GM23248 (cell line): Measurements from ENCODE around the gene COL23A1. TPM values are rescaled to one million over a fixed set of nuclear protein-coding genes. Genes with fewer than 3 reads are reported as not detected.

Experiments
- DNase-seq: peaks from one replicate; pipeline ENCODE4 v3.0.0-alpha.2; 2015
- H2AFZ ChIP-seq: fragments of 200-600 bp; sonication (generic); 2 replicates; pipeline ENCODE4 v1.6.1; 2016; ENCODE audit warnings: antibody characterized with exemption
- H3F3A ChIP-seq: fragments of 200-600 bp; sonication (generic); 2 replicates; pipeline ENCODE4 v1.6.1; 2016; ENCODE audit warnings: mild to moderate bottlenecking, antibody characterized with exemption, mixed run types; ENCODE audit not compliant: insufficient read depth
- H3K27ac ChIP-seq: fragments of 200-600 bp; sonication (generic); 2 replicates; pipeline ENCODE4 v1.5.1; 2016; ENCODE audit warnings: mild to moderate bottlenecking
- H3K27me3 ChIP-seq: fragments of 200-600 bp; sonication (generic); replicated peaks from 2 replicates; pipeline ENCODE4 v1.6.1; 2016; ENCODE audit warnings: mild to moderate bottlenecking; ENCODE audit not compliant: insufficient read depth
- H3K36me3 ChIP-seq: fragments of 200-600 bp; sonication (generic); 2 replicates; pipeline ENCODE4 v1.6.1; 2016; ENCODE audit warnings: low read depth, mild to moderate bottlenecking
- H3K4me1 ChIP-seq: fragments of 200-600 bp; sonication (generic); 2 replicates; pipeline ENCODE4 v1.6.1; 2016; ENCODE audit warnings: mild to moderate bottlenecking; ENCODE audit not compliant: insufficient read depth
- H3K4me2 ChIP-seq: fragments of 200-600 bp; sonication (generic); one replicate; pipeline ENCODE4 v1.6.1; 2016; ENCODE audit warnings: mild to moderate bottlenecking; ENCODE audit not compliant: unreplicated experiment
- H3K4me3 ChIP-seq: fragments of 200-600 bp; sonication (generic); 2 replicates; pipeline ENCODE4 v1.5.1; 2016; ENCODE audit warnings: mild to moderate bottlenecking
- H3K79me2 ChIP-seq: fragments of 200-600 bp; sonication (generic); 2 replicates; pipeline ENCODE4 v1.6.1; 2016; ENCODE audit warnings: mild to moderate bottlenecking; ENCODE audit not compliant: insufficient read depth
- H3K9ac ChIP-seq: fragments of 200-600 bp; sonication (generic); 2 replicates; pipeline ENCODE4 v1.6.1; 2016; ENCODE audit warnings: mild to moderate bottlenecking
- H3K9me2 ChIP-seq: fragments of 200-600 bp; sonication (generic); 2 replicates; pipeline ENCODE4 v1.6.1; 2016; ENCODE audit warnings: mixed run types, mild to moderate bottlenecking, moderate library complexity; ENCODE audit not compliant: insufficient read depth
- H3K9me3 ChIP-seq: fragments of 200-600 bp; sonication (generic); one replicate; pipeline ENCODE4 v1.6.1; 2017; ENCODE audit warnings: low read depth
- H4K20me1 ChIP-seq: fragments of 200-600 bp; sonication (generic); 2 replicates; pipeline ENCODE4 v1.6.0; 2016; ENCODE audit not compliant: insufficient read depth
- EZH2 ChIP-seq: fragments of 200-600 bp; sonication (generic); IDR thresholded peaks from 2 replicates; pipeline ENCODE4 v1.6.1; 2018; ENCODE audit warnings: antibody characterized with exemption, mild to moderate bottlenecking; ENCODE audit not compliant: insufficient read depth, poor library complexity, severe bottlenecking
- EZH2phosphoT487 ChIP-seq: fragments of 200-600 bp; sonication (generic); IDR thresholded peaks from 2 replicates; pipeline ENCODE4 v1.6.1; 2018; ENCODE audit warnings: antibody characterized with exemption, moderate library complexity, mild to moderate bottlenecking, low read depth; ENCODE audit not compliant: insufficient read depth
- WGBS, 2 experiments: methylation state at CpG; one replicate each; pipeline ENCODE4 v1.1.6; 2015 to 2017; ENCODE audit warnings: low lambda C conversion rate in 2 of 2, low coverage in 1 of 2; ENCODE audit errors: missing lambda C conversion rate in 2 of 2; 5-methylcytosine and 5-hydroxymethylcytosine counted together
- in situ Hi-C: fragments of 300-500 bp; cut with MboI; formaldehyde crosslinking; loops from 2 replicates; pipeline ENCODE4 v1.15.0; 2020
- polyA plus RNA-seq: library from polyadenylated mRNA; unstranded; fragments of >200 nt; fragmentation: Nextera tagmentation; extraction: Ambion mirVana; gene quantifications from 2 replicates; pipeline ENCODE4 v1.2.1, GENCODE V29; 2016
- total RNA-seq: library from RNA; depleted of rRNA; stranded (reverse); fragments of >200 nt; shearing (Covaris generic); gene quantifications from 2 replicates; pipeline ENCODE4 v1.2.3, GENCODE V29; 2014

The COL23A1 gene
- total and polyA plus RNA-seq, 2 experiments from 2014 or later = not detected

- Histone ChIP-seq H3K4me1 (no peaks in the 10 kb centered on the region), H3K36me3 (no peaks in the 10 kb centered on the region), H3K27ac (no peak overlapping the region), H3F3A (no peaks in the 10 kb centered on the region), H3K9me3 (no peaks in the 10 kb centered on the region), H3K4me2 (no peak overlapping the region), H4K20me1 (no peaks in the 10 kb centered on the region), H3K79me2 (no peaks in the 10 kb centered on the region), H2AFZ (no peak overlapping the region), H3K4me3 (no peak overlapping the region), H3K9ac (no peak overlapping the region), H3K9me2 (no peaks in the 10 kb centered on the region), H3K27me3 (no peaks in the 10 kb centered on the region)
- DNase-seq = no peak
- in situ Hi-C loops = no loop called here
- 66 to 68% methylated on average over 4 of the region's 4 CpGs for WGBS, 2 experiments
- TF ChIP-seq EZH2phosphoT487 (no peak), EZH2 (no peak)
Measured at GRCh38 chr5:178298283-178298807, 291.8 kb downstream of the COL23A1 start.

DNA sequence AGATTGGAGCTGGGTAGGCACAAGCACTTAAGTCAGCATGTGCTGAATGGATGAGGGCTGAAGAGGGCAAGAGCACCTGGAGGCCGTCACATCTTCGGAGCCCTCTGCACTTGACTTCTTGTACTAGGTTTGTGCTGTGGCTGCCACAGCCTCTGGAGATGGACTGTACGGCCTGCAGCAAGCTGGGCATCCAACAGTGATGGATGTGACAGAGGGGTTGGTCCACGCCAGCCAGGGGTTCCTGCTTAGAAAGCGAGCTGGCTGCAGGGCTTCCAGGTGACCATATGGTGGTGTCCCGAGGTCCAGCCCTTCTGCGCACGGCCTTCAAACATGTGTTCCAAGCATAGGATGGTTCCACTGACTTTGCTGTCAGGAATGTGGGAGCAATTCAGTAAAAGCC lies 292.4 kb downstream of the COL23A1 start:
- TF ChIP-seq EZH2phosphoT487 (no peak), EZH2 (no peak)
- no peaks in the 10 kb centered on the region for H3K9me2 ChIP-seq
- no peaks in the 10 kb centered on the region for H4K20me1 ChIP-seq
- H3K9ac ChIP-seq = no peak overlapping the region
- no peak overlapping the region for H3K4me3 ChIP-seq
- no peaks in the 10 kb centered on the region for H3K9me3 ChIP-seq
- no peak overlapping the region for H2AFZ ChIP-seq
- in situ Hi-C loops = no loop called here
- H3K4me2 ChIP-seq = no peak overlapping the region
- WGBS, 2 experiments = 47 to 57% methylated on average over 7 to 8 of the region's 8 CpGs
- H3K4me1 ChIP-seq = no peaks in the 10 kb centered on the region
- H3K36me3 ChIP-seq = no peaks in the 10 kb centered on the region
- H3K27me3 ChIP-seq = no peaks in the 10 kb centered on the region
- no peak overlapping the region for H3K27ac ChIP-seq
- no peak for DNase-seq
- no peaks in the 10 kb centered on the region for H3F3A ChIP-seq
- no peaks in the 10 kb centered on the region for H3K79me2 ChIP-seq

GRCh38 chr5:178296066-178296465 lies 294.1 kb downstream of the COL23A1 start:
- Histone ChIP-seq H3K36me3 (no peaks in the 10 kb centered on the region), H3K9me2 (no peaks in the 10 kb centered on the region), H3K4me1 (no peaks in the 10 kb centered on the region), H2AFZ (no peak overlapping the region), H4K20me1 (no peaks in the 10 kb centered on the region), H3F3A (no peaks in the 10 kb centered on the region), H3K4me2 (no peak overlapping the region), H3K4me3 (no peak overlapping the region), H3K79me2 (no peaks in the 10 kb centered on the region), H3K27ac (no peak overlapping the region), H3K9ac (no peak overlapping the region), H3K9me3 (no peaks in the 10 kb centered on the region), H3K27me3 (no peaks in the 10 kb centered on the region)
- WGBS, 2 experiments = 70 to 82% methylated on average over 6 of the region's 6 CpGs
- DNase-seq = no peak
- in situ Hi-C loops = no loop called here
- TF ChIP-seq EZH2 (no peak), EZH2phosphoT487 (no peak)

DNA sequence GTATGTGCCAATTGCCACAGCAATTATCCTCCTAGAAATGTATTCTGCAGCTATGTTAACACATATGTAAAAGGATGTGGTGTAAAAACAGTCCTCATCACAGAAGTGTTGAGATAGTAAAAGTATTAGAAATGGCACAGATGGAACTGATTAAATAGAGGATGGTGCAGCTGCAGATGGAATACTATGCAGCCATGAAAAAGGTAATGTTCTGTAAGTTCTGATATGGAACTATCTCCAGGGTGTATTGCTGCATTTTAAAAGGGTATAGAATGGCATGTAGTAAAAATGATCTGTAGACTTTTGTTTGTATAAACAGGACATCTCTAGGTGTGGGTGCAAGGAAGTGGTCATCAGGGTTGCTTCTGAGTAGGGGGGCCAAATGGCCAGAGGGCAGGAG lies 294.6 kb downstream of the COL23A1 start:
- DNase-seq = no peak
- H3K4me2 ChIP-seq = no peak overlapping the region
- no peak overlapping the region for H3K9ac ChIP-seq
- H3K27ac ChIP-seq = no peak overlapping the region
- no peaks in the 10 kb centered on the region for H3F3A ChIP-seq
- H3K9me3 ChIP-seq = no peaks in the 10 kb centered on the region
- no peaks in the 10 kb centered on the region for H3K4me1 ChIP-seq
- in situ Hi-C loops = no loop called here
- no peak overlapping the region for H3K4me3 ChIP-seq
- H4K20me1 ChIP-seq = no peaks in the 10 kb centered on the region
- H3K27me3 ChIP-seq = no peaks in the 10 kb centered on the region
- H3K79me2 ChIP-seq = no peaks in the 10 kb centered on the region
- no peaks in the 10 kb centered on the region for H3K9me2 ChIP-seq
- TF ChIP-seq EZH2 = no peak
- no peak for TF ChIP-seq EZH2phosphoT487
- H2AFZ ChIP-seq = no peak overlapping the region
- H3K36me3 ChIP-seq = no peaks in the 10 kb centered on the region

GRCh38 chr5:178293815-178294214 lies 296.4 kb downstream of the COL23A1 start:
- DNase-seq = no peak
- no peaks in the 10 kb centered on the region for H3K9me2 ChIP-seq
- 54 to 63% methylated on average over 6 to 7 of the region's 7 CpGs for WGBS, 2 experiments
- no peaks in the 10 kb centered on the region for H3K4me1 ChIP-seq
- no peak overlapping the region for H3K27ac ChIP-seq
- H3F3A ChIP-seq = no peaks in the 10 kb centered on the region
- H3K27me3 ChIP-seq = peaks cover 11% of the 10 kb centered on the region
- H3K9me3 ChIP-seq = no peaks in the 10 kb centered on the region
- no peak overlapping the region for H2AFZ ChIP-seq
- no peak overlapping the region for H3K9ac ChIP-seq
- no peak overlapping the region for H3K4me2 ChIP-seq
- in situ Hi-C loops = no loop called here
- no peaks in the 10 kb centered on the region for H3K79me2 ChIP-seq
- no peak overlapping the region for H3K4me3 ChIP-seq
- H3K36me3 ChIP-seq = no peaks in the 10 kb centered on the region
- H4K20me1 ChIP-seq = no peaks in the 10 kb centered on the region
- no peak for TF ChIP-seq EZH2phosphoT487
- TF ChIP-seq EZH2 = no peak
